ENCODE measurements around the gene GXYLT1.
"Not testable (repeated sequence)": the region's sequence is repeated elsewhere in the genome, so short reads cannot be mapped to it uniquely, and the experiment has no call there.

DNA sequence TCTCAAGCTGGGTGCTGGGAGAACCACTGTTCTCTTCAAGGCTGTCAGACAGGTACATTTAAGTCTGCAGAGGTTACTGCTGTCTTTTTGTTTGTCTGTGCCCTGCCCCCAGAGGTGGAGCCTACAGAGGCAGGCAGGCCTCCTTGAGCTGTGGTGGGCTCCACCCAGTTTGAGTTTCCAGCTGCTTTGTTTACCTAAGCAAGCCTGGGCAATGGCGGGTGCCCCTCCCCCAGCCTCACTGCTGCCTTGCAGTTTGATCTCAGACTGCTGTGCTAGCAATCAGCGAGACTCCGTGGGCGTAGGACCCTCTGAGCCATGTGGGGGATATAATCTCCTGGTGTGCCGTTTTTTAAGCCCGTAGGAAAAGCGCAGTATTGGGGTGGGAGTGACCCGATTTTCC lies 95.7 kb downstream of the GXYLT1 start:
- TF ChIP-seq, protein P1, sequence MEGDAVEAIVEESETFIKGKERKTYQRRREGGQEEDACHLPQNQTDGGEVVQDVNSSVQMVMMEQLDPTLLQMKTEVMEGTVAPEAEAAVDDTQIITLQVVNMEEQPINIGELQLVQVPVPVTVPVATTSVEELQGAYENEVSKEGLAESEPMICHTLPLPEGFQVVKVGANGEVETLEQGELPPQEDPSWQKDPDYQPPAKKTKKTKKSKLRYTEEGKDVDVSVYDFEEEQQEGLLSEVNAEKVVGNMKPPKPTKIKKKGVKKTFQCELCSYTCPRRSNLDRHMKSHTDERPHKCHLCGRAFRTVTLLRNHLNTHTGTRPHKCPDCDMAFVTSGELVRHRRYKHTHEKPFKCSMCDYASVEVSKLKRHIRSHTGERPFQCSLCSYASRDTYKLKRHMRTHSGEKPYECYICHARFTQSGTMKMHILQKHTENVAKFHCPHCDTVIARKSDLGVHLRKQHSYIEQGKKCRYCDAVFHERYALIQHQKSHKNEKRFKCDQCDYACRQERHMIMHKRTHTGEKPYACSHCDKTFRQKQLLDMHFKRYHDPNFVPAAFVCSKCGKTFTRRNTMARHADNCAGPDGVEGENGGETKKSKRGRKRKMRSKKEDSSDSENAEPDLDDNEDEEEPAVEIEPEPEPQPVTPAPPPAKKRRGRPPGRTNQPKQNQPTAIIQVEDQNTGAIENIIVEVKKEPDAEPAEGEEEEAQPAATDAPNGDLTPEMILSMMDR (conservative IDR thresholded peaks at IDR 0.05) = not testable (repeated sequence)
- not testable (repeated sequence) for TF ChIP-seq ZFX (IDR thresholded peaks at IDR 0.05)

Data from C4-2B (cell line).